PC-3 (cell line): ENCODE measurements around the gene S100PBP.

ENCODE experiments used
- EZH2phosphoT487 ChIP-seq: fragments of 300-600 bp; sonication (generic); IDR thresholded peaks from 2 replicates; pipeline ENCODE4 v1.6.1; 2018; ENCODE audit warnings: mild to moderate bottlenecking, antibody characterized with exemption, low read length, borderline replicate concordance
- TF ChIP-seq, protein P1 (sequence below): fragments of 300-600 bp; sonication (generic); conservative IDR thresholded peaks from 2 replicates; pipeline ENCODE4 v1.5.1; 2017; ENCODE audit warnings: antibody characterized with exemption, low read depth, mild to moderate bottlenecking, low read length

DNA sequence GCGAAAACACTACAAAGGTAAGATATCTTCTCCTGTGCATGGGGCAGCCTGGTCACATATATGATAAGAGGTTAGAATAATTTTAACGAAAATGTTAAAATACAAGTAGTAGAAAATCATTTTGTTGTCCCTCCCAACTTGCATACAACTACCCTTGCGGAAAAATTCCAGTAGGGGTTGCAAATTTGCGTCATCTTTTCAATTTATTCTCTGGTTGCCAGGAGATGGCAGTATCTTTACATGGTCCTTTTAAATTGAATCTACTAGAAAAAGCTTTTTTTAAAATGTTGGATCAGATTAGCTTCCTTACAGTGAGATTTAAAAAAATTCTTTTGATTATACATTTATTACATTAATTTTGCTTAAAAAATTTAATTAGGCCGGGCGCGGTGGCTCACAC, 10.9 kb downstream of the S100PBP start:
- TF ChIP-seq, protein P1, sequence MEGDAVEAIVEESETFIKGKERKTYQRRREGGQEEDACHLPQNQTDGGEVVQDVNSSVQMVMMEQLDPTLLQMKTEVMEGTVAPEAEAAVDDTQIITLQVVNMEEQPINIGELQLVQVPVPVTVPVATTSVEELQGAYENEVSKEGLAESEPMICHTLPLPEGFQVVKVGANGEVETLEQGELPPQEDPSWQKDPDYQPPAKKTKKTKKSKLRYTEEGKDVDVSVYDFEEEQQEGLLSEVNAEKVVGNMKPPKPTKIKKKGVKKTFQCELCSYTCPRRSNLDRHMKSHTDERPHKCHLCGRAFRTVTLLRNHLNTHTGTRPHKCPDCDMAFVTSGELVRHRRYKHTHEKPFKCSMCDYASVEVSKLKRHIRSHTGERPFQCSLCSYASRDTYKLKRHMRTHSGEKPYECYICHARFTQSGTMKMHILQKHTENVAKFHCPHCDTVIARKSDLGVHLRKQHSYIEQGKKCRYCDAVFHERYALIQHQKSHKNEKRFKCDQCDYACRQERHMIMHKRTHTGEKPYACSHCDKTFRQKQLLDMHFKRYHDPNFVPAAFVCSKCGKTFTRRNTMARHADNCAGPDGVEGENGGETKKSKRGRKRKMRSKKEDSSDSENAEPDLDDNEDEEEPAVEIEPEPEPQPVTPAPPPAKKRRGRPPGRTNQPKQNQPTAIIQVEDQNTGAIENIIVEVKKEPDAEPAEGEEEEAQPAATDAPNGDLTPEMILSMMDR = peak; percentile 52
- TF ChIP-seq EZH2phosphoT487 = no peak
